H1 (cell line): ENCODE data around the gene OR7A10. TPM values are rescaled to one million over a fixed set of nuclear protein-coding genes. Genes with fewer than 3 reads are reported as not detected.

ENCODE experiments used
- NANOG ChIP-seq: IDR thresholded peaks from 2 replicates; pipeline ENCODE4 v1.6.1; 2011; ENCODE audit warnings: low read length, low read depth, mild to moderate bottlenecking, inconsistent platforms; ENCODE audit not compliant: insufficient read depth, poor library complexity, severe bottlenecking
- NRF1 ChIP-seq: IDR thresholded peaks from 2 replicates; pipeline ENCODE4 v1.6.1; 2011; ENCODE audit warnings: mild to moderate bottlenecking, low read depth, low read length, improper control_type of control experiment
- RXRA ChIP-seq: IDR thresholded peaks from 2 replicates; pipeline ENCODE4 v1.6.1; 2011; ENCODE audit warnings: low read depth, mild to moderate bottlenecking, low read length, moderate library complexity; ENCODE audit not compliant: insufficient read depth
- TAF7 ChIP-seq: optimal IDR thresholded peaks from 2 replicates; pipeline ENCODE3; 2011; ENCODE audit warnings: low read depth, mild to moderate bottlenecking, inconsistent platforms, low read length, moderate library complexity, borderline replicate concordance
- polyA plus RNA-seq, 7 experiments: library from polyadenylated mRNA; depleted of rRNA in 3 of 7; stranded (reverse) in 5 of 7; unstranded in 2 of 7; fragments of >200 nt in 5 of 7; fragments of 200-250 nt in 2 of 7; gene quantifications; 1 replicate in 5 of 7; 2 replicates in 1 of 7; 4 replicates in 1 of 7; pipeline versions ENCODE4 v1.2.1 to v1.2.3, GENCODE V29; 2011 to 2013; ENCODE audit warnings: missing spikeins in 2 of 7, mixed read lengths in 2 of 7
- total RNA-seq: library from RNA; stranded (reverse); fragmentation: NEBNext Ultra II Directional; extraction: Animal tissue kit (Norgen Biotek cat#: 25700); gene quantifications from 2 replicates; pipeline ENCODE4 v1.2.1, GENCODE V29; 2021
- TF ChIP-seq, protein P1 (sequence below): fragments of 300-600 bp; sonication (generic); IDR thresholded peaks from 2 replicates; pipeline ENCODE4 v1.7.1; 2012; ENCODE audit warnings: low read length, moderate library complexity, mild to moderate bottlenecking, inconsistent platforms; ENCODE audit not compliant: insufficient replicate concordance
- TF ChIP-seq, protein P2 (sequence below): IDR thresholded peaks from 2 replicates; pipeline ENCODE4 v1.6.1; 2012; ENCODE audit warnings: inconsistent platforms
- TF ChIP-seq, protein P3 (sequence below): IDR thresholded peaks from 2 replicates; pipeline ENCODE4 v1.6.1; 2011; ENCODE audit warnings: low read depth, mild to moderate bottlenecking, low read length; ENCODE audit not compliant: insufficient read depth

Gene OR7A10
- total and polyA plus RNA-seq, 2 of the 8 experiments (the other 6 are each of a cell fraction or from before 2014, with no cell fraction given): not detected

DNA sequence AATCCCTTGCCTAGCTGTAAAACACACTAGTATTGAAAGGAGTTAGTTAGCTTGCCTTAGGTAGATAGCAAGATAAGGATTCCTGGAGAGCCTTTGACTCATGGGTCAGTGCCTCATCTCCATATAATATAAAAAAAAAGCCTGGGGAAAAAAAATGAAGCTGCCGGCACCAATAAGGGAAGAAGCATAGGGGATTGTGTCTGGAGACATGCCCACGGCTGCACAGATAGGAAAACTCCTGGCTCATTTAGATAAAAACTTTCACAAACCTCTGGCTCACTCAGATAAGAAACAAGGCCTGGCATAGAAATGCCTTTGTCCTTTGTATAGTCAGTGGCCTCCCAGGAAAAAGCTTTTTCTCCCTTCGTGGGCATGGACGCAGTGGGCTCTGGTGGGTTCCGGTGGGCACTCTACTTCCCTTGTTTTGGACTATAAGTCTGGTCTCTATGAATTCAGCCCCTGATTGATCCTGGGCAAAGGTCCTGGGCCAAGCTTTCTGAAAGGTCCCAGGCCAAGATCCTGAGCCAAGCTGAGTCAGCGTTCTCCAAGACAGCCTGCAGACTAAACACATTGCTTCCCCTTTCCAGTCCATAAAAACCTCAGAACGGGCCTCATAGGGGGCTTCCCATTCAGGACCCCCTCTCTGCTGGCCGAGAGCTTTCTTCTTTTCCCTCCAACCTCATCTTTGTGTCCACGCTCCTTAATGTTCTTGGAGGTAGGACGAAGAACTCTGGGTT is 42.1 kb upstream of the OR7A10 start (continued):
- TF ChIP-seq, protein P1, sequence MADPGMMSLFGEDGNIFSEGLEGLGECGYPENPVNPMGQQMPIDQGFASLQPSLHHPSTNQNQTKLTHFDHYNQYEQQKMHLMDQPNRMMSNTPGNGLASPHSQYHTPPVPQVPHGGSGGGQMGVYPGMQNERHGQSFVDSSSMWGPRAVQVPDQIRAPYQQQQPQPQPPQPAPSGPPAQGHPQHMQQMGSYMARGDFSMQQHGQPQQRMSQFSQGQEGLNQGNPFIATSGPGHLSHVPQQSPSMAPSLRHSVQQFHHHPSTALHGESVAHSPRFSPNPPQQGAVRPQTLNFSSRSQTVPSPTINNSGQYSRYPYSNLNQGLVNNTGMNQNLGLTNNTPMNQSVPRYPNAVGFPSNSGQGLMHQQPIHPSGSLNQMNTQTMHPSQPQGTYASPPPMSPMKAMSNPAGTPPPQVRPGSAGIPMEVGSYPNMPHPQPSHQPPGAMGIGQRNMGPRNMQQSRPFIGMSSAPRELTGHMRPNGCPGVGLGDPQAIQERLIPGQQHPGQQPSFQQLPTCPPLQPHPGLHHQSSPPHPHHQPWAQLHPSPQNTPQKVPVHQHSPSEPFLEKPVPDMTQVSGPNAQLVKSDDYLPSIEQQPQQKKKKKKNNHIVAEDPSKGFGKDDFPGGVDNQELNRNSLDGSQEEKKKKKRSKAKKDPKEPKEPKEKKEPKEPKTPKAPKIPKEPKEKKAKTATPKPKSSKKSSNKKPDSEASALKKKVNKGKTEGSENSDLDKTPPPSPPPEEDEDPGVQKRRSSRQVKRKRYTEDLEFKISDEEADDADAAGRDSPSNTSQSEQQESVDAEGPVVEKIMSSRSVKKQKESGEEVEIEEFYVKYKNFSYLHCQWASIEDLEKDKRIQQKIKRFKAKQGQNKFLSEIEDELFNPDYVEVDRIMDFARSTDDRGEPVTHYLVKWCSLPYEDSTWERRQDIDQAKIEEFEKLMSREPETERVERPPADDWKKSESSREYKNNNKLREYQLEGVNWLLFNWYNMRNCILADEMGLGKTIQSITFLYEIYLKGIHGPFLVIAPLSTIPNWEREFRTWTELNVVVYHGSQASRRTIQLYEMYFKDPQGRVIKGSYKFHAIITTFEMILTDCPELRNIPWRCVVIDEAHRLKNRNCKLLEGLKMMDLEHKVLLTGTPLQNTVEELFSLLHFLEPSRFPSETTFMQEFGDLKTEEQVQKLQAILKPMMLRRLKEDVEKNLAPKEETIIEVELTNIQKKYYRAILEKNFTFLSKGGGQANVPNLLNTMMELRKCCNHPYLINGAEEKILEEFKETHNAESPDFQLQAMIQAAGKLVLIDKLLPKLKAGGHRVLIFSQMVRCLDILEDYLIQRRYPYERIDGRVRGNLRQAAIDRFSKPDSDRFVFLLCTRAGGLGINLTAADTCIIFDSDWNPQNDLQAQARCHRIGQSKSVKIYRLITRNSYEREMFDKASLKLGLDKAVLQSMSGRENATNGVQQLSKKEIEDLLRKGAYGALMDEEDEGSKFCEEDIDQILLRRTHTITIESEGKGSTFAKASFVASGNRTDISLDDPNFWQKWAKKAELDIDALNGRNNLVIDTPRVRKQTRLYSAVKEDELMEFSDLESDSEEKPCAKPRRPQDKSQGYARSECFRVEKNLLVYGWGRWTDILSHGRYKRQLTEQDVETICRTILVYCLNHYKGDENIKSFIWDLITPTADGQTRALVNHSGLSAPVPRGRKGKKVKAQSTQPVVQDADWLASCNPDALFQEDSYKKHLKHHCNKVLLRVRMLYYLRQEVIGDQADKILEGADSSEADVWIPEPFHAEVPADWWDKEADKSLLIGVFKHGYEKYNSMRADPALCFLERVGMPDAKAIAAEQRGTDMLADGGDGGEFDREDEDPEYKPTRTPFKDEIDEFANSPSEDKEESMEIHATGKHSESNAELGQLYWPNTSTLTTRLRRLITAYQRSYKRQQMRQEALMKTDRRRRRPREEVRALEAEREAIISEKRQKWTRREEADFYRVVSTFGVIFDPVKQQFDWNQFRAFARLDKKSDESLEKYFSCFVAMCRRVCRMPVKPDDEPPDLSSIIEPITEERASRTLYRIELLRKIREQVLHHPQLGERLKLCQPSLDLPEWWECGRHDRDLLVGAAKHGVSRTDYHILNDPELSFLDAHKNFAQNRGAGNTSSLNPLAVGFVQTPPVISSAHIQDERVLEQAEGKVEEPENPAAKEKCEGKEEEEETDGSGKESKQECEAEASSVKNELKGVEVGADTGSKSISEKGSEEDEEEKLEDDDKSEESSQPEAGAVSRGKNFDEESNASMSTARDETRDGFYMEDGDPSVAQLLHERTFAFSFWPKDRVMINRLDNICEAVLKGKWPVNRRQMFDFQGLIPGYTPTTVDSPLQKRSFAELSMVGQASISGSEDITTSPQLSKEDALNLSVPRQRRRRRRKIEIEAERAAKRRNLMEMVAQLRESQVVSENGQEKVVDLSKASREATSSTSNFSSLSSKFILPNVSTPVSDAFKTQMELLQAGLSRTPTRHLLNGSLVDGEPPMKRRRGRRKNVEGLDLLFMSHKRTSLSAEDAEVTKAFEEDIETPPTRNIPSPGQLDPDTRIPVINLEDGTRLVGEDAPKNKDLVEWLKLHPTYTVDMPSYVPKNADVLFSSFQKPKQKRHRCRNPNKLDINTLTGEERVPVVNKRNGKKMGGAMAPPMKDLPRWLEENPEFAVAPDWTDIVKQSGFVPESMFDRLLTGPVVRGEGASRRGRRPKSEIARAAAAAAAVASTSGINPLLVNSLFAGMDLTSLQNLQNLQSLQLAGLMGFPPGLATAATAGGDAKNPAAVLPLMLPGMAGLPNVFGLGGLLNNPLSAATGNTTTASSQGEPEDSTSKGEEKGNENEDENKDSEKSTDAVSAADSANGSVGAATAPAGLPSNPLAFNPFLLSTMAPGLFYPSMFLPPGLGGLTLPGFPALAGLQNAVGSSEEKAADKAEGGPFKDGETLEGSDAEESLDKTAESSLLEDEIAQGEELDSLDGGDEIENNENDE: no peak
- TF ChIP-seq NANOG: no peak
- TF ChIP-seq NRF1: no peak
- no peak for TF ChIP-seq TAF7
- TF ChIP-seq, protein P2, sequence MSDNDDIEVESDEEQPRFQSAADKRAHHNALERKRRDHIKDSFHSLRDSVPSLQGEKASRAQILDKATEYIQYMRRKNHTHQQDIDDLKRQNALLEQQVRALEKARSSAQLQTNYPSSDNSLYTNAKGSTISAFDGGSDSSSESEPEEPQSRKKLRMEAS: no peak
- no peak for TF ChIP-seq RXRA
- TF ChIP-seq, protein P3, sequence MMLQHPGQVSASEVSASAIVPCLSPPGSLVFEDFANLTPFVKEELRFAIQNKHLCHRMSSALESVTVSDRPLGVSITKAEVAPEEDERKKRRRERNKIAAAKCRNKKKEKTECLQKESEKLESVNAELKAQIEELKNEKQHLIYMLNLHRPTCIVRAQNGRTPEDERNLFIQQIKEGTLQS: no peak
